ENCODE data around the gene RFX2.
"Not testable (repeated sequence)": the region's sequence is repeated elsewhere in the genome, so short reads cannot be mapped to it uniquely, and the experiment has no call there.

RFX2 gene

GRCh38 chr19:6033744-6034264 is 76.5 kb downstream of the RFX2 start:
- no peak for DNase-seq

DNA sequence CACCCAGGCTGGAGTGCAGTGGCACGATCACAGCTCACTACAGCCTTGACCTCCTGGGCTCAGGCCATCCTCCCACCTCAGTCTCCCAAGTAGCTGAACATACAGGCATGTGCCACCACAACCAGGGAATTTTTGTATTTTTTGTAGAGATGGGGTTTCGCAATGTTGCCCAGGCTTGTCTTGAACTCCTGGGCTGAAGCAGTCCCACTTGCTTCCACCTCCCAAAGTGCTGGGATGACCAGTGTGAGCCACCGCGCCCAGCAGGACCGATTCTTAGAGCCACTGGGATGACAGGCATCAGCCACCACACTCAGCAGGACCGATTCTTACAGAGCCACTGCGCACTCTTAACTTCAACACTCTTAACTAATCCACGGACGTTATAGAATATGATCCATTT is 77.5 kb downstream of the RFX2 start:
- no peak for DNase-seq

GRCh38 chr19:6032381-6032780 is 77.9 kb downstream of the RFX2 start:
- DNase-seq: no peak

GRCh38 chr19:6030214-6030507 is 80.1 kb downstream of the RFX2 start:
- no peak for DNase-seq

DNA sequence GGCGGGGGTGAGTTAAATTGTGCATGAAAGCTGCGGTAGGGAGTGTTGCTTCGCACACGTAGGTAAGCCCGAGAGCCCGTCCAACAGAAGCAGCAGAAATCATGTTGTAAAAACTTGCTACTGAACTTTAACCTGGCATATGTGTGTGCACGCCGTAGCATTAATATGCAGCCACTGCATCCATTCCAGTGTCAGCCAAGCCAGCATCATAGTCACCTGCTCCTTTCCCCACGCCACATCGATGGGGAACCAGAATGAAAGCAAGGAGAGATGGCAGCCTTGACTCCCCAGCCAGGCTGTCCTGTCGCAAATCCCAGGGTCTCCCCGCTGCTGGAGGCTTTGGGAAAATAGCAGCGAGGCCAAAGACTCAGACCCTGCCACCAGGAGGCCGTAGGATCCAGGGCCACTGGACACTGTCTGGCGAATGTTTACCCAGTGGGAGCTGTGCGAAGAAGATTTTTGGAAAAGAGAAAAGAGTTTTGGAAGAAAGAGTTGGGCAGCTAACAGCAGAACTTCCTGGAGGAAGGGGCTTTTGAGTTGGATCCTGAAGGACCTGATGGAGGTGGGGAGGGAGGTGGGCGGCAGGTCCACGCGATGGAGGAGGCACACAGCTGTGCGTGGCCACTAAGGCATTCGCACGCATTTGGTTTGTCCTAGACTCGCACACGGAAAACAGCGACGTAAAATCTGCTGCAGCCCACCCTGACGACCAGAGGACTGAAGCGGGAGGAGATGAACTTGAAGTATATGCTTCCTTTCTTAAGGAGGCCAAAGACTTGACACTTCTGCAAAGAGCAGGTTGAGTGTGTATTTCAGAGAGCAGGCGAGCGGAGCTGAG is 83.7 kb downstream of the RFX2 start:
- no peak for DNase-seq

- not testable (repeated sequence) for DNase-seq
These were observed 85.5 kb downstream of the RFX2 start for GRCh38 chr19:6024756-6025155.

- DNase-seq: no peak
These were observed 86.4 kb downstream of the RFX2 start for GRCh38 chr19:6023936-6024335.

GRCh38 chr19:6023085-6023682 is 87.1 kb downstream of the RFX2 start:
- no peak for DNase-seq

DNA sequence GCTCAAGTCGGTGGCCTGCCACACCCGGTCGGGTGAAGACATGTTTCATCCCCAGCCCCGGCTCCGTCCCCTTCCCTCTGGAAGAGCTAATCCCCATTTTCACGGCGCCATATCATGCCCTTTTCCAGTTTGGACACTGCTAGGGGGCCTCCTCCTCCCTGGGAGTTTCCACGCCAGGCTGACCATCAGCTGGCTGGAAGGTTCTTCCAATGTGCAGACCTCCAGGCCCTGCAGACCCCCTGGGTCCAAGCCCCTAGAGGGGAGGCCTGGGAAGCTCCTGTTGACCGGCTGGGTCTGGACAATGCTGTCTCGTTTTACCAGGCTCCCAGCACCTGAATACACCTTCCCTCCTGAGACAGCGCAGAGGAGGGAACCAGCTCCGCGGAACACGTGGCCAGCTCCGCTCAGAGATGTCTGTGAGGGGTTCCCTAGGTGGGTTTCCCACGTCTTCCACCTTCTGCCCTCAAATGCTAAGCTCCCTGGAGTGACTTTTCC is 87.7 kb downstream of the RFX2 start:
- DNase-seq: no peak

DNA sequence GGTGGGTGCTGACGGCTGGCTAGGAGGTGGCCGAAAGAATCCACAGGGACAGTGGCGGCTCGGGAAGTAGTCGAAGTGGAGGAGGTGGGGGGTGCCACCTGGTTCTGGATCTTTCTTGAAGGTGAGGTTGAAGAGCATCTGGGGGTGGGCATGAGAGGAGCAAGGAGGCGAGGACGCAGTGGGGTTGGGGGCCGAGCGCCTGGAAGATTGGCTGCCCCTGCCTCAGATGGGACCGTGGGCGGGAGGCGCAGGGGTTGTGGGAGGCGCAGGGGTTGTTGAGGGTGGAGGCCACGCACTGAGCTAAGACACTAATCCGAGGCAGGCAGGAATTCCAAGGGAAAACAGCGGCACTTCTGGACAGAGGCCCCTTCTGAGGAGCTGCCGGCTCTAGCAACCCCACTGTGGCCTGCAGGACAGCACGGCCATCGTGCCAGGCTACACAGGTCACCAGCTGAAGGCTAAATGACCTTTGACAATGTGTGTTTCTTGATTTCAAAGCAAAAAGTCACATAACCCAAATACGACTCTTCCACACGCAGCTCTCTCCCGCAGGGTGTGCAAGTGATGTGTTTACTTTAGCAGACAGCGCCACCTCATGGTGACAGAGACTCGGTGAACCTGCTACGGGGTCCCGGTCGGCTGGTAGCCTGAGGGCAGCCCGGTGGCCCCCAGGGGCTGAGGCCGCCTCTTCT is 88.3 kb downstream of the RFX2 start:
- peak; percentile 80 for DNase-seq

GRCh38 chr19:6020972-6021805 is 89.1 kb downstream of the RFX2 start:
- no peak for DNase-seq

DNA sequence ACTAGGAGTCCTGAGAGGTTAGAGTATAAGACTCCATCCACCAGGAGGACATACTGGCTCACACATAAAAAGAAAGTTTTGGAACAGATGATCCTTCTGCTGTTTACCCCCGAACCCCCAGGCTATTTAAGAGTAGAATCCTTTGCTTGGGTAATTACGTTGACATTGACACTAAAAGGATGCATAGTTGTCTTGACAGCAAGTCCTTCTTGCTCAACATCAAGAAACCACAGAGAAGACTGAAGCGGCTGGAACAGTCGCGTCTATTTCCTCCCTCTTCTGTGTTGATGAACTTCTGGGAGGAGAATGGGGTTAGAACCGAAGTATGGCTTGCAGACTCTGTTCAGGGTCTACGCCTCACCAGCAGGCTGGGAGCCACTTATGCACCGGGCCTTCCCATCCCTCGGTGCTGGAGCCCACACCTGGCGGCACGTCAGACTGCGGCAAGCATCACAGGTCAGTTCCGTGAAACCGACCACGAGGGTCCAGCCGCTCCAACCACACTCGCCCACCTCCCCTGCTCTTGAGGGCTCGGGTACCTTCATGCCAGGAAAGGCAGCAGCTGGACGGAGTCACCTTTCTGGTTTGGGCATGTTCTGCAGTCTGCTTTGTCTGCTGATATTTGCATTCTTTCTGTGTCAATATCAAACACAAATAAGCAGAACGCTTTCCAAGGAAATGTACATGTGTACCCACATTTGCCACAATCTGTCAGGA is 90.0 kb downstream of the RFX2 start:
- no peak for DNase-seq

GRCh38 chr19:6018786-6019185 is 91.5 kb downstream of the RFX2 start:
- DNase-seq: no peak

DNA sequence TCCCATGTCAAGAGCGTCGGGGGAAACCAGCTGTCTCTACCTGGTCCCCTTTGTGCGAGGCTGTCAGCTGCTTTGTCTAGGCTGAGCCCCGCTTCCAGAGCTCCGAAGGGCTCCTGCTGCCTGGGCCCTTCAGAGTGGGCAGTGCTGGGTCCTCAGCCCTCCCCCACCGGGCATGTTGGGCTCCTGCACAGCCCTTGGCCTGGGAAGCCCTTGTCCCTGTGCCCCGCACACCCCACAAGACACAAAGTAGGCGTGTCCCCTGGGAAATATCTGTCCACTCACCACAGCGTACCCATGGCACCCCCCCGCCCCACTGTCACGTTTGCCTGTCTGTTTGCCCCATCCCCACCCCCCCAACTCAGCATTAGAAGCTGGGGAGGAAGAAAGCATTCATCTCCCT is 92.7 kb downstream of the RFX2 start:
- DNase-seq: no peak

- no peak for DNase-seq
These were observed 94.3 kb downstream of the RFX2 start for GRCh38 chr19:6015841-6016545.

- no peak for DNase-seq
These were observed 95.7 kb downstream of the RFX2 start for GRCh38 chr19:6014551-6015135.

DNA sequence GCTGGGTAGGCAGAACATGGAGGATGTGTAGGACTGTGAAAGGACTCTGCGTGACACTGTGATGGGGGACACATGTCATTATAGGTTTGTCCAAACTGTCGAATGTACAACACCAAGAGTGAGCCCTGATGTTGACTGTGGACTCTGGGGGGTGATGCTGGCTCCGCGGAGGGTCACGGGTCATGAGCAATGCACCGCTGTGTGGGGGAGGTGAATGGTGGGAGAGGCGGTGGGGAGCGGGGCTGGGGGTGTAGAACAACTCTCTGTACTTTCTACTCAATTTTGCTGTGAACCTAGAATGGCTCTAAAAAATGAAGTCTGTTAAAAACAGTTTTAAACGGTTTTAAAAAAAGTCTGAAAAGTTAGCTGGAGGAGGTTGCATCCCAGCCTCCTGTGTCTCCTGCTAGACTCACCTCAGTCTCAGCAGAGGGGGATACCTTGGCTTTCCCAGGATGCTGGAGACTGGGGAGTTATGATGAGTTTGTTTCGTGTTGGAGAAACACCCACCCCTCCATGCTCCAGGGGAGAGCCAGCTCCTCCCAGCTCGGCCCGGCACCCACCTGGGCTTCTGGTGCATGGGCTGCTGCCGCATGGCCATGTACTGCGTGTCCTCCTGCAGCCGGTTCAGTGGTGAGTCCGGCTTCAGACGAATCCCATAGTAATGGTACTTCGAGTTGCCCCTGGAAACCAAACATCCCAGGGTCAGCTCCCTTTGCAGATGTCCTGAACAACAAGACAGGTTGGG is 97.7 kb downstream of the RFX2 start:
- DNase-seq: no peak

DNA sequence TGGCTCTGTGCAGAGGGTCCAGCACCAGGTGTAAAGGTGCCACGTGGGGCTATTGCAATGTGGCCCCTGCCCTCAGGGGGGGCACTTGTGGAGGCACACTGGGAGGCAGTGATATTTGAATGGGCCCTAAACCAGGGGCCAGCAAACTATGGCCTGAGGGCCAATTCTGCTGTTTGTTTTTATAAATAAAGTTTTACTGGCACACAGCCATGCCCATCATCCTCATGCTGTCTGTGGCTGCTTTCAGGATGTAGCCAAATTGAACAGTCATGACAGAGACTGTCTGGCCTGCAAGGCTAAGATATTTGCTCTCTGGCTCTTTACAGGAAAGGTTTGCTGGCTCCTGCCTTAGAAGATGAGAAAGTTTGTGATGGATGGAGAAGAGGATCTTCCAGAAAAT is 98.5 kb downstream of the RFX2 start:
- DNase-seq: no peak

DNA sequence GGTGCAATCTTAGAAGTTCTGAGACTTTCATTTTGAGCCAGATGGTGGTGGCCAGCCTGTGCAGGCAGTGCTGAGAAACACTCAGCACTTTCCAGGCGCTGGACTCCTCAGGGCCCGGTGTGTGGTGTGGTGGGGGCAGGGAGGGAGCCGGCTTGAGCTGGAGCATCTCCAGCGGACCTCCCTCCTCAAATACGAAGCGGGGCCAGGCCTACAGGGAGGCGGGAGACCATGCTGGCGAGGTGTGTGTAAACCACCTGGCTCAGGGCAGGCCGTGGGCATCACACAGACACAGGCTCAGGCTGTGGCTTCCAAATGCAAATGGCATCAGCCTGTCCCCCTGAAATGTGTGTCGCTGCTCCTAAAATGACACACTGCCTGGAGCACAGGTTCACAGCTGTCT is 99.1 kb downstream of the RFX2 start:
- no peak for DNase-seq

DNA sequence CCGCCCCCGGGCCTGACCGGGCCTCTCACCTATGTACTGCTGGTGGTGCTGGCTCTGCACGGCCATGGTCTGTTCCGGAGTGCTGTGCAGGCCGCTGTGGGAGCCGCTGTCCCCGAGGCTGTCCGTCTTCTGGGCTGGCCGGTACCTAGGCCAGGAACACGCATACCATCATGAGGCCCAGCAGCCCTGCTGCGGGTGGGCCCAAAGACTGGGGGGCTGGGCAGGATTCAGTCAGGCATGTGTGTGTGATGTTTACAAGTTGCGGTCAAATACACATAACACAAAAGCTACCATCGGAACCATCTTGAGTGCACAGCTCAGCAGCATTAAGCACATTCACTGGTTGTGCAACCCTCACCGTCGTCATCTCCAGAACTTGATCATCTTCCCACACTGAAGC is 100.2 kb downstream of the RFX2 start:
- DNase-seq: no peak

Data from CD4-positive, alpha-beta T cell treated with Interleukin-21 for 1 hour (primary cell).